Activated B cell treated with CpG ODN at 0.5 μM for 24 hours (primary cell): ENCODE results near the gene WWOX. TPM values are rescaled to one million over a fixed set of nuclear protein-coding genes. Genes with fewer than 3 reads are reported as not detected.

ENCODE experiments used
- ATAC-seq: fragments of 200-7000 bp; cut with Tn5 transposase; one replicate; pipeline ENCODE4 v1.10.0; 2021; ENCODE audit warnings: low read depth, mild to moderate bottlenecking, moderate library complexity
- CTCF ChIA-PET: fragments of 350-600 bp; sonication (Branson Sonifier 250); formaldehyde crosslinking; loops from one replicate; lab custom pipeline; 2021; ENCODE audit warnings: antibody characterized with exemption; lab: Charles Lee
- POLR2A ChIA-PET: fragments of 350-600 bp; sonication (Branson Sonifier 250); formaldehyde crosslinking; loops from one replicate; lab custom pipeline; 2021; ENCODE audit warnings: antibody characterized with exemption; lab: Charles Lee
- DNase-seq: peaks from one replicate; pipeline ENCODE4 v3.0.0; 2022
- H3K27ac Mint-ChIP-seq: one replicate; pipeline ENCODE4 v1.8.0; 2020; ENCODE audit warnings: mixed read lengths
- H3K27me3 Mint-ChIP-seq: one replicate; pipeline ENCODE4 v1.8.0; 2021; ENCODE audit warnings: mixed read lengths
- H3K36me3 Mint-ChIP-seq: one replicate; pipeline ENCODE4 v1.8.0; 2021; ENCODE audit warnings: low read depth, mixed read lengths
- H3K4me1 Mint-ChIP-seq: one replicate; pipeline ENCODE4 v1.8.0; 2021; ENCODE audit warnings: mixed read lengths
- H3K4me3 Mint-ChIP-seq: one replicate; pipeline ENCODE4 v1.8.0; 2020; ENCODE audit warnings: mild to moderate bottlenecking, mixed read lengths
- H3K9me3 Mint-ChIP-seq: one replicate; pipeline ENCODE4 v1.8.0; 2020; ENCODE audit warnings: mixed read lengths
- CTCF ChIP-seq: fragments of 200-600 bp; IDR thresholded peaks from one replicate; pipeline ENCODE4 v1.8.0; 2022; ENCODE audit warnings: antibody characterized with exemption, mild to moderate bottlenecking
- intact Hi-C: fragments of 100-400 bp; cut with micrococcal nuclease; formaldehyde crosslinking; loops from one replicate; pipeline ENCODE4 v1.15.1; 2024
- total RNA-seq: library from RNA; stranded (reverse); gene quantifications from 2 replicates; pipeline ENCODE4 v1.2.3, GENCODE V29; 2022

Gene WWOX
- total RNA-seq, 1 donor from 2014 or later: 22.6 TPM

DNA sequence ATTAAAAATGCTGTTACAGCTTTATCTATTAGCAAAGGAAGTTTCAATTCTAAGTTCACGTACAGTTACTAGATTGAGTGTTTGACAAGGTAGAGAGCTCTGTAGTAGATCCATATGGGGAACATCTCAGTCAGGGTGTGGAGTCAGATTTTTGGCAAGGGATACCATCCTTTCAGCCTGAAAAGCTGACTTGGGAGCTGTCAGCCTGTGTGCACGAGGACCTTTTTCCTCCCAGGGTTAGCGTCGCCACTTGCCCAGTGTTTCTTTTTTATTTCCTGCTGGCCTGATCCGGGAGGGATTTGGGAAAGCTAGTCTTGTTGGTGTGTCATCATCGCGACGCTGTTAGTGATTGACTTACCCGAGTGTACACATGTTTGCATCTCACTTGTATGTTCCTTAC is 29.5 kb downstream of the WWOX start:
- intact Hi-C loops: loop anchor here (10.0 kb wide), 1 partner anchor 306 kb away; no protein-coding TSS in a partner anchor
- TF ChIP-seq CTCF: no peak
- H3K27me3 Mint-ChIP-seq: no peaks in the 10 kb centered on the region
- H3K27ac Mint-ChIP-seq: no peak overlapping the region
- peaks cover 10% of the 10 kb centered on the region for H3K36me3 Mint-ChIP-seq
- POLR2A ChIA-PET: no interaction called here
- CTCF ChIA-PET: no interaction called here
- DNase-seq (no peak), ATAC-seq (no peak)
- H3K4me1 Mint-ChIP-seq: no peaks in the 10 kb centered on the region
- no peak overlapping the region for H3K4me3 Mint-ChIP-seq
- peaks cover 7% of the 10 kb centered on the region for H3K9me3 Mint-ChIP-seq

GRCh38 chr16:78129349-78129748 is 29.9 kb downstream of the WWOX start:
- ATAC-seq: no peak
- Mint-ChIP-seq H3K4me1 (no peaks in the 10 kb centered on the region), H3K9me3 (peaks cover 7% of the 10 kb centered on the region), H3K36me3 (peaks cover 10% of the 10 kb centered on the region), H3K27ac (no peak overlapping the region), H3K27me3 (no peaks in the 10 kb centered on the region), H3K4me3 (no peak overlapping the region)
- CTCF ChIA-PET: no interaction called here
- no peak for DNase-seq
- POLR2A ChIA-PET: no interaction called here
- intact Hi-C loops: loop anchor here (10.0 kb wide), 1 partner anchor 305 kb away; no protein-coding TSS in a partner anchor
- no peak for TF ChIP-seq CTCF

GRCh38 chr16:78130083-78130608 is 30.7 kb downstream of the WWOX start:
- ATAC-seq: no peak
- Mint-ChIP-seq H3K4me3 (no peak overlapping the region), H3K27ac (no peak overlapping the region), H3K36me3 (peaks cover 10% of the 10 kb centered on the region), H3K4me1 (peaks cover 4% of the 10 kb centered on the region), H3K9me3 (peaks cover 7% of the 10 kb centered on the region), H3K27me3 (no peaks in the 10 kb centered on the region)
- CTCF ChIA-PET: interaction anchor here (0.6 kb wide), 1 partner anchor 96 kb away, joined by 5 read pairs; no protein-coding TSS in a partner anchor
- intact Hi-C loops: no loop called here
- no peak for DNase-seq
- no peak for TF ChIP-seq CTCF
- POLR2A ChIA-PET: no interaction called here

DNA sequence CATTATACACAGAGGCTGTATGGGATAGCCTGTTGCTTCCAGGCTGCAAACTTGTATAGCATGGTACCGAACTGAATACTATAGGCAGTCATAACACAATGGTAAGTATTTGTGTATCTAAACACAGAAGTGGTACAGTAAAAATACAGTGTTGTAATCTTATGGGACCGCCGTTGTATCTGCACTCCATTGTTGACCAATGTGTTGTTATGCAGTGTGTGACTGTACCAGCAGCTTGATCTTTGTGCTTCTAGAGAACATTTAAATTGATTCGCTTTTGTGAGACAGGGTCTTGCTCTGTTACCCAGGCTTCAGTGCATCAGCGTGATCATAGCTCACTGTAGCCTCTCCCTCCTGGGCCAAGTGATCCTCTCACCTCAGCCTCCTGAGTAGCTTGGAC is 31.5 kb downstream of the WWOX start:
- Mint-ChIP-seq H3K27ac (no peak overlapping the region), H3K9me3 (peaks cover 7% of the 10 kb centered on the region), H3K4me3 (no peak overlapping the region), H3K27me3 (no peaks in the 10 kb centered on the region), H3K36me3 (peaks cover 10% of the 10 kb centered on the region), H3K4me1 (peaks cover 8% of the 10 kb centered on the region)
- no peak for TF ChIP-seq CTCF
- ATAC-seq (no peak), DNase-seq (no peak)
- CTCF ChIA-PET: no interaction called here
- POLR2A ChIA-PET: no interaction called here
- intact Hi-C loops: no loop called here

GRCh38 chr16:78133919-78134318 is 34.5 kb downstream of the WWOX start:
- intact Hi-C loops: no loop called here
- CTCF ChIA-PET: interaction anchor here (1.0 to 1.9 kb wide), 3 partner anchors 10 to 34 kb away, joined by 3 to 8 read pairs (median 3); no protein-coding TSS in a partner anchor
- H3K4me3 Mint-ChIP-seq: no peak overlapping the region
- no peaks in the 10 kb centered on the region for H3K27me3 Mint-ChIP-seq
- peaks cover 33% of the 10 kb centered on the region for H3K4me1 Mint-ChIP-seq
- peaks cover 7% of the 10 kb centered on the region for H3K9me3 Mint-ChIP-seq
- no peak overlapping the region for H3K27ac Mint-ChIP-seq
- TF ChIP-seq CTCF: no peak
- ATAC-seq (no peak), DNase-seq (no peak)
- POLR2A ChIA-PET: no interaction called here
- H3K36me3 Mint-ChIP-seq: peaks cover 10% of the 10 kb centered on the region
